Erythroblast (primary cell): ENCODE results near the gene KCNMB2.

Experiments used
- GATA1 ChIP-seq: IDR thresholded peaks from 2 replicates; pipeline ENCODE4 v1.6.1; 2011; ENCODE audit warnings: low read depth, mild to moderate bottlenecking, control low read depth, low read length, moderate library complexity
- POLR2A ChIP-seq: IDR thresholded peaks from 2 replicates; pipeline ENCODE4 v1.6.1; 2011; ENCODE audit warnings: mild to moderate bottlenecking, low read length

GRCh38 chr3:178658694-178659325 lies 122.6 kb downstream of the KCNMB2 start:
- TF ChIP-seq POLR2A (no peak), GATA1 (no peak)
